Activated CD4-positive, alpha-beta memory T cell treated with anti-CD3 and anti-CD28 coated beads, Interleukin-2, amount 10 ng/mL, durations not matched to agents 7 days and 5 days (primary cell): ENCODE results near the gene HES5. TPM values are rescaled to one million over a fixed set of nuclear protein-coding genes. Genes with fewer than 3 reads are reported as not detected.

Experiments used
- CTCF ChIA-PET: fragments of 350-600 bp; sonication (Branson Sonifier 250); formaldehyde crosslinking; loops from one replicate; lab custom pipeline; 2021; ENCODE audit warnings: antibody characterized with exemption, inconsistent platforms; lab: Charles Lee
- POLR2A ChIA-PET: fragments of 350-600 bp; sonication (Branson Sonifier 250); formaldehyde crosslinking; loops from one replicate; lab custom pipeline; 2021; ENCODE audit warnings: antibody characterized with exemption; lab: Charles Lee
- DNase-seq: peaks from one replicate; pipeline ENCODE4 v3.0.0-alpha.2; 2020
- H3K27ac Mint-ChIP-seq: one replicate; pipeline ENCODE4 v1.8.0; 2021; ENCODE audit warnings: mild to moderate bottlenecking, mixed read lengths
- H3K27me3 Mint-ChIP-seq: one replicate; pipeline ENCODE4 v1.8.0; 2021; ENCODE audit warnings: mixed read lengths
- H3K36me3 Mint-ChIP-seq: one replicate; pipeline ENCODE4 v1.8.0; 2021; ENCODE audit warnings: low read depth, mixed read lengths
- H3K4me1 Mint-ChIP-seq: one replicate; pipeline ENCODE4 v1.8.0; 2021; ENCODE audit warnings: mixed read lengths
- H3K4me3 Mint-ChIP-seq: one replicate; pipeline ENCODE4 v1.8.0; 2021; ENCODE audit warnings: mild to moderate bottlenecking, mixed read lengths
- H3K9me3 Mint-ChIP-seq: one replicate; pipeline ENCODE4 v1.8.0; 2021; ENCODE audit warnings: mixed read lengths
- total RNA-seq, 2 experiments: library from RNA; stranded (reverse); gene quantifications; one replicate each; pipeline ENCODE4 v1.2.3, GENCODE V29; 2021

Gene HES5
- total RNA-seq, 2 experiments from 2014 or later = not detected

DNA sequence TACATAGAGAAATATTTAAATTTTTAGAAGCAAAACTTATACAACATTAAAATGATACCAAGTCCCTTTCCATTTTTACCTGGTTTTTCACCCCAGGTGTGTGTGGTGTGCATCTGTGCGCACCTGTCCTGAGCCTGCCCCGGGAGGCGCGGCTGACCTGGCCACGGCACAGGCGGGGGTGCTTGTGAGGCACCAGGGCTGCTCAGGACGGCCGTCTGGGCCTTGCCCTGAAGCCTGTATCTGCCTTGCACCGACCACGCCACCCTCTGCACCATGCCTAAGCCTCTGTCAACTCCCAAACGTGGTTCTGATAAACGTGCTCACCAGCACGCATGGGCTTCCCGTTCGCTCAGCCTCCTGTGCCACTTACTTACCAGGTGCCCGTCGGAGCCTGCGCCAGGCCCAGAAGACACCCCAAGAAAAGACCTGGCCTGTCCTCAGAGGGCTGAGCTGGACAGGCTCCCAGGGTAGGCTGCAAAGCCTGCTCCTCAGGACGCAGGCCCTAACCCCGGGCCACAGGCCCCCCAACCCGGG is 24.5 kb downstream of the HES5 start:
- CTCF ChIA-PET = no interaction called here
- no peaks in the 10 kb centered on the region for H3K27me3 Mint-ChIP-seq

DNA sequence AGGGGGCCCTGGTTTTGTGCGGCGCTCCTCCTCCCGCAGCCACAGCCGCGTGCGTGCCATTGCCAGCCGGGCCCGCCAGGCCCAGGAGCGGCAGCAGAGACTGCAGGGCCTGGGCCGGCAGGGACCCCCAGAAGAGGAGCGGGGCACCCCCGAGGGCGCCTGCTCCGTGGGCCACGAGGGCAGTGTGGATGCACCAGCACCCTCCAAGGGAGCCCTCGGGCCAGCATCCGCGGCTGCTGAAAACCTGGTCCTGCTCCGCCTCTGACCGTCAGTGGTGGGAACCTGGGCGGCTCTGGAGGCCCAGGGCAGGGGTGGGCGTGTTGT is 25.2 kb downstream of the HES5 start:
- Mint-ChIP-seq H3K27me3 (no peaks in the 10 kb centered on the region), H3K4me3 (no peak overlapping the region), H3K27ac (no peak overlapping the region), H3K36me3 (peaks cover 16% of the 10 kb centered on the region), H3K4me1 (peaks cover 8% of the 10 kb centered on the region), H3K9me3 (no peaks in the 10 kb centered on the region)
- ChIA-PET CTCF (no interaction called here), POLR2A (no interaction called here)
- no peak for DNase-seq

More for the DNA sequence above, 24.5 kb downstream of the HES5 start:
- Mint-ChIP-seq H3K9me3 (no peaks in the 10 kb centered on the region), H3K4me1 (peaks cover 2% of the 10 kb centered on the region), H3K4me3 (no peak overlapping the region), H3K36me3 (peaks cover 16% of the 10 kb centered on the region), H3K27ac (no peak overlapping the region)
- no peak for DNase-seq
- POLR2A ChIA-PET = interaction anchor here (1.2 kb wide), 1 partner anchor 19 kb away, joined by 5 read pairs; no protein-coding TSS in a partner anchor

DNA sequence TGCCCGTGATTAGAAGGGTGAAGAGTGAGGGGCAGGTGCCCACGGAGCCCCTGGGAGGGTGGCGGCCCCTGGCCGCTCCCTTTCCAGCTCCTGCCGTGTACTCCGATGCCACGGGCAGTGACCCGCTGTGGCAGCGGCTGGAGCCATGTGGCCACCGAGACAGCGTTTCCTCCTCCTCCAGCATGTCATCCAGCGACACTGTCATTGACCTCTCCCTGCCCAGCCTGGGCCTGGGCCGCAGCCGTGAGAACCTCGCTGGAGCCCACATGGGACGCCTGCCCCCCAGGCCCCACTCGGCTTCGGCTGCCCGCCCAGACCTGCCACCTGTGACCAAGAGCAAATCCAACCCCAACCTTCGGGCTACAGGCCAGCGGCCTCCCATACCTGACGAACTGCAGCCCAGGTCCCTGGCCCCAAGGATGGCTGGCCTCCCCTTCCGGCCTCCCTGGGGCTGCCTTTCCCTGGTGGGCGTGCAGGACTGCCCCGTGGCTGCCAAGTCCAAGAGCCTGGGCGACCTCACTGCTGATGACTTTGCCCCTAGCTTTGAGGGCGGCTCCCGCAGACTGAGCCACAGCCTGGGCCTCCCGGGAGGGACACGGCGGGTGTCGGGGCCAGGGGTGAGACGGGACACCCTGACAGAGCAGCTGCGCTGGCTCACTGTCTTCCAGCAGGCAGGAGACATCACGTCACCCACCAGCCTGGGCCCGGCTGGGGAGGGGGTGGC is 25.7 kb downstream of the HES5 start:
- no peak overlapping the region for H3K27ac Mint-ChIP-seq

DNA sequence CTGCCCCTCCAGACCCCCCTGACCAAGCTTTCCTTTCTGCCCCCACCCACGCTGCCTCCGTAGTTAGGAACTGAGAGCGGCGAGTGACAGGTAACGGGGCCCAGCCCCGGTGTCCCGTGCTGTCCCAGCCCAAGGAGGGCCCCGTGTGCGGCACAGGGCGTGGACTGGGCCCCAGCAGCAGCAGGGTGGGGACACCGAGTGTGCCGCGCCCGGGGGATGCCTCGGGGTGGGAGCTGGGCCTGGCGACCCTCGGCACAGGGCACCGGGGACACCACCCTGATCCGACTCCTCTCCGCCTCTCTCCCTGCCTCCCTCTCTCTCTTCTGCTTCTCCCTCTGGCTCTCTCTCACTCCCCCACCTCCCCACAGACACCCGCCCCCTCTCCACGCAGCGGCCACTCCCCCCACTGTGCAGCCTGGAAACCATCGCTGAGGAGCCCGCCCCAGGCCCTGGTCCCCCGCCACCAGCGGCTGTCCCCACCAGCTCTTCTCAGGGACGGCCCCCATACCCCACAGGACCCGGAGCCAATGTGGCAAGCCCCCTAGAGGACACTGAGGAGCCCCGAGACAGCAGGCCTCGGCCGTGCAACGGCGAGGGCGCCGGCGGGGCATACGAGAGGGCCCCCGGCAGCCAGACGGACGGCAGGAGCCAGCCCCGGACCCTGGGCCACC is 26.4 kb downstream of the HES5 start:
- no peak overlapping the region for H3K4me3 Mint-ChIP-seq
- CTCF ChIA-PET = no interaction called here
- H3K4me1 Mint-ChIP-seq = peaks cover 17% of the 10 kb centered on the region
- DNase-seq = no peak
- POLR2A ChIA-PET = interaction anchor here (0.7 to 4.2 kb wide), 2 partner anchors 10 to 44 kb away, joined by 3 to 13 read pairs; no protein-coding TSS in a partner anchor
- no peaks in the 10 kb centered on the region for H3K27me3 Mint-ChIP-seq
- H3K27ac Mint-ChIP-seq = no peak overlapping the region
- H3K9me3 Mint-ChIP-seq = no peaks in the 10 kb centered on the region
- peaks cover 7% of the 10 kb centered on the region for H3K36me3 Mint-ChIP-seq

More for the DNA sequence above, 25.7 kb downstream of the HES5 start:
- ChIA-PET POLR2A (interaction anchor here (0.7 kb wide), 1 partner anchor 11 kb away, joined by 3 read pairs; no protein-coding TSS in a partner anchor), CTCF (no interaction called here)
- H3K9me3 Mint-ChIP-seq = no peaks in the 10 kb centered on the region
- no peak overlapping the region for H3K4me3 Mint-ChIP-seq
- peaks cover 13% of the 10 kb centered on the region for H3K36me3 Mint-ChIP-seq
- peaks cover 13% of the 10 kb centered on the region for H3K4me1 Mint-ChIP-seq
- no peak for DNase-seq
- no peaks in the 10 kb centered on the region for H3K27me3 Mint-ChIP-seq

DNA sequence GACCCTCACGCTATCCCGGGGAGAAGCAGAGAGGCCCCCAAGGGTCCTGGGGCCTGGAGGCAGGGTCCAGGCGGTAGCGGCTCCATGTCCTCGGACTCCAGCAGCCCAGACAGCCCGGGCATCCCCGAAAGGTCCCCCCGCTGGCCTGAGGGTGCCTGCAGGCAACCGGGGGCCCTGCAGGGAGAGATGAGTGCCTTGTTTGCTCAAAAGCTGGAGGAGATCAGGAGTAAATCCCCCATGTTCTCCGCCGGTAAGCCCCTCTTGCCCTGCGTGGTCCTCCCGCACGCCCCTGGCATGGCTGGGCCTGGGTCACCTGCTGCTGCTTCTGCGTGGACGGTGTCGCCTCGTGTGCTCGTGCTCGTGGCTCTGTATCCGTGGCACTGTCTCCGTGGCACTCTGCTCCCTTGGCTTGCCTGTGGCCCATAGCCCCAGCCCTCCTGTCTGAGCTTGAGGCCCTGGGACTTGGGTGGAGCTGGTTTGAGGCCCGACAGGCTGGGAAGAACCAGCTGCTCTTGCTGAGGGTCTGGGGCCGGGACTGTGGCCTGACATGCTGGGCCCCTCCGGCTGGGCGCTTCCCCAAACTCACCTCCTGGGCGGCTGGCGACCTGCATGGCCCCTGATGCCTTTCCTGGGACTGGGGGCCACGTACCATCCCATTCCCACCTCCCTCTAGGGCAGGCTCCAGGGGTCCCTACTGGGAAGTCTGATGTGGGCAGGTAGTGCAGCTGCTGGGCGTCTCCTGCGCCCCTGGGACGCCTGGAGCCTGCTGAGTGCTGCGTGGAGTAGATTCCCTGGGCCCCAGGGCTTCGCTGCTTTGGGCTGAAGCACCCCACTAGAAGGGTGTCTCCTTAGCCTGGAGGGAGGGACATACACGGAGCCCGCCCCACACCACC is 27.2 kb downstream of the HES5 start:
- ChIA-PET POLR2A (interaction anchor here (4.2 kb wide), 1 partner anchor 45 kb away, joined by 13 read pairs; no protein-coding TSS in a partner anchor), CTCF (no interaction called here)
- H3K36me3 Mint-ChIP-seq = no peaks in the 10 kb centered on the region
- no peak for DNase-seq
- H3K4me3 Mint-ChIP-seq = no peak overlapping the region
- H3K4me1 Mint-ChIP-seq = peaks cover 17% of the 10 kb centered on the region
- no peak overlapping the region for H3K27ac Mint-ChIP-seq
- no peaks in the 10 kb centered on the region for H3K9me3 Mint-ChIP-seq
- no peaks in the 10 kb centered on the region for H3K27me3 Mint-ChIP-seq

DNA sequence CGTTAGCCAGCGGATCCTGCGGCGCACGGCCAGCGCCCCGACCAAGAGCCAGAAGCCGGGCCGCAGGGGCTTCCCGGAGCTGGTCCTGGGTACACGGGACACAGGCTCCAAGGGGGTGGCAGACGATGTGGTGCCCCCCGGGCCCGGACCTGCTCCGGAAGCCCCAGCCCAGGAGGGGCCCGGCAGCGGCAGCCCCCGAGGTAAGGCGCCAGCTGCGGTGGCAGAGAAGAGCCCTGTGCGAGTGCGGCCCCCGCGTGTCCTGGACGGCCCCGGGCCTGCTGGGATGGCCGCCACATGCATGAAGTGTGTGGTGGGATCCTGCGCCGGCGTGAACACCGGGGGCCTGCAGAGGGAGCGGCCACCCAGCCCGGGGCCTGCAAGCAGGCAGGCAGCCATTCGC is 27.9 kb downstream of the HES5 start:
- no peak for DNase-seq
- Mint-ChIP-seq H3K27me3 (no peaks in the 10 kb centered on the region), H3K9me3 (no peaks in the 10 kb centered on the region), H3K4me1 (peaks cover 17% of the 10 kb centered on the region), H3K36me3 (no peaks in the 10 kb centered on the region), H3K27ac (no peak overlapping the region), H3K4me3 (no peak overlapping the region)
- POLR2A ChIA-PET = interaction anchor here (0.8 to 4.2 kb wide), 3 partner anchors 13 to 95 kb away, joined by 3 to 13 read pairs (median 3); no protein-coding TSS in a partner anchor
- CTCF ChIA-PET = no interaction called here

DNA sequence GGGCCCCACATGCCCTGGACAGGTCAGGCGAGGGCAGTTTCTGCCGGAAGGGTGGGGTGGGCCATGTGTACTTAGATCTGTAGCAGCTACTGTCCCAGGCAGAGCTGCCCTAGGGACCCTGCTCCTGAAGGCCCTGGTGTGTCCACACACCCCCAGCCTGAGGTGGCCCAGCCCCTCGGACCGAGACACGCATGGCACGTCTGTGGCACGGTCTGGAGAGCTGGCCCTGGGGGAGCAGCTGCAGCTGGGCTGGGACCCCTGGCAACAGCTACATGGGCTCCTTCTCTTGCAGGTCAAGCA is 28.3 kb downstream of the HES5 start:
- H3K4me3 Mint-ChIP-seq = no peak overlapping the region
- no peak for DNase-seq
- H3K36me3 Mint-ChIP-seq = no peaks in the 10 kb centered on the region
- POLR2A ChIA-PET = interaction anchor here (0.8 to 4.2 kb wide), 4 partner anchors 13 to 95 kb away, joined by 3 to 13 read pairs (median 3); no protein-coding TSS in a partner anchor
- no peaks in the 10 kb centered on the region for H3K27me3 Mint-ChIP-seq
- peaks cover 19% of the 10 kb centered on the region for H3K4me1 Mint-ChIP-seq
- no peak overlapping the region for H3K27ac Mint-ChIP-seq
- no peaks in the 10 kb centered on the region for H3K9me3 Mint-ChIP-seq
- CTCF ChIA-PET = no interaction called here

DNA sequence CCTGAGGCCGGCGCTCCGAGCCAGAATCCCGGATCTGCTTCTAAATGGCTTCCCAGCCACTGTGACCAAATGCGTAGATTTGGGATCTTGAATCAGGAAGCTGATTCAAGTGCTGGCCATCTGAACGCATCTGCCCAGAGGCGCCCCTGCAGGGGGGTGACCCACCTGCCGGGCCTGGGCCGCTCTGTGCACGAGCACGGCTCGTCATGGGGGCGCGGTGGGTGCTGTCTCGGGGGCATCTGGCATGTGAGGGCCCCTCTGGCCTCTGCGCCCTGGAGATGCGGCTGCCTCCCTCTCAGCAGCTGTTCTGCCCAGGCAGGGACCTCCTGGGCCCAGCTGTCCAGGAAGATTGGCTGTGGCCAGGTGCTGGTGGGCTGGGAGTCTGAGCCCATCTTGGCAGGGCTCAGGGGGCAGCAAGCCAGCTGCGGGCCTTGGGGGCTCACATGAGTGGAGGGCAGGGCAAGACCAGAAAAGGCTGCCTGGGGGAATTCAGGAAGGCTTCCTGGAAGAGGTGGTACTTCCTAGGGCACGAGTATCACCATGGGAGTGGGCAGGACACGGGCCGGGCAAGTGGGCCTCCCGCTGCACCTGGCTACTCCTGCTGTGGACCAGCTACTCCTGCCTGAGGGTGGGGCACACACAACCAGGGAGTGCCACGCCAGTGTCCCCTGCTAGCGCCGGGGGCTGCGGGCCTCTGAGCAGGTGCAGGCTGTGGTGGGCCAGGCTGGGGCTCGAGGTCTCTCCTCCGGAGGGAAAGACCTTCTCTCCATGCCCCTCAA is 28.8 kb downstream of the HES5 start:
- Mint-ChIP-seq H3K4me1 (peaks cover 21% of the 10 kb centered on the region), H3K9me3 (no peaks in the 10 kb centered on the region), H3K27ac (no peak overlapping the region), H3K27me3 (no peaks in the 10 kb centered on the region), H3K36me3 (no peaks in the 10 kb centered on the region), H3K4me3 (no peak overlapping the region)
- no peak for DNase-seq
- ChIA-PET POLR2A (interaction anchor here (0.8 to 4.2 kb wide), 9 partner anchors 14 to 110 kb away, joined by 3 to 13 read pairs (median 3); partner anchors contain the start of genes MORN1, PANK4, PLCH2 and RER1), CTCF (no interaction called here)

DNA sequence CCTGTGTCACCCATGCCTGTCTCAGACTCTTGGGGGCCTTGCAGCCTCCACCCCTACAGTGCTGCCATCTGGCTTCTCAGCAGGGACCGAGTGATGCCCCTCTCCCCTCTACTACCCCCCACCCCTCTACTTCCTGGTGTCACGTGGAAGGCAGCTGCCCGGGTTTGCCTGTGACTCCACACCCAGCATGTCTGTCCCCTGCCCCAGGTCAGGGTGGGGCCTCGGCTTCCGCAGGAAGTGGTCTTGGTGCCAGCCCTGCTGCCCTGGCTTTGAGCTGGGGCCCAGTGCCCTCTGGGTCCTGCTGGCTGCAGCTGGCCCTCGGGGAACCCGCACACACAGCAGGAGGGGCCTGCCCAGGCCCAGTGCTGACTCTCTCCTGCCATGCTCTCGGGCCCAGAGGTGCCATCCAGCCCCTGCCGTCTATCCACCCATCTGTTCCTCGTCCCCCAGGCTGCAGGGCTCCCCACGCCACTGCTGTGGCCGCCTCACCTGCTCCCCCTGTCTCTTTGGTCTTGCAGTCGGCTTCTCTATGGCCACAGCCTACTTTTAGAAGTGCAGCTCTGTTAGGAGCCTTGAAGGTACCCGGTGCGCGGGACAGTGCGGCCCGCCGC is 30.0 kb downstream of the HES5 start:
- Mint-ChIP-seq H3K9me3 (no peaks in the 10 kb centered on the region), H3K27me3 (no peaks in the 10 kb centered on the region), H3K27ac (peak overlapping the region; percentile 81), H3K4me3 (no peak overlapping the region), H3K4me1 (peaks cover 26% of the 10 kb centered on the region), H3K36me3 (no peaks in the 10 kb centered on the region)
- ChIA-PET CTCF (no interaction called here), POLR2A (interaction anchor here (0.7 to 4.2 kb wide), 8 partner anchors 10 to 109 kb away, joined by 3 to 13 read pairs (median 4); partner anchors contain the start of genes MORN1, PANK4, PLCH2 and RER1)
- peak; percentile 63 for DNase-seq

DNA sequence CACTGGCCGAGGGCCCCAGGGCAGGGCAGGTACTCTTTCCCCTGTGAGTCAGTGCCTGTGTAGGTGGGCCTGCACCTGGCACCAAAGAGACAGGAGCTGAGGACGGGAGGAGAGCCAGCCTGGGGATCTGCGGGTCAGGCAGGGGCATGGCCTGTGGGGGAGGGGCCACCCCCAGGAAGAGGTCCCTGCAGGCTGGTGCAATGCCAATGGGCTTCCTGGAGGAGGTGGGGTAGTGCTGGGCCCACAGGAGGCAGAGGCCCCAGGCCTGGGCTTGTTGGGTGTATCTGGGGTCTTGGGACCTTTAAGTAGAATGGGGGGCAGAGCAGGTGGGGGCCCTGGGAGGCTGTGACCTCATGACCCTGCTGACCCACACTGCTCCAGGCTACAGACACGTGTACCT is 30.8 kb downstream of the HES5 start:
- peak overlapping the region; percentile 49 for H3K27ac Mint-ChIP-seq
- no peak overlapping the region for H3K4me3 Mint-ChIP-seq
- H3K36me3 Mint-ChIP-seq = no peaks in the 10 kb centered on the region
- no peaks in the 10 kb centered on the region for H3K9me3 Mint-ChIP-seq
- no peak for DNase-seq
- CTCF ChIA-PET = no interaction called here
- peaks cover 26% of the 10 kb centered on the region for H3K4me1 Mint-ChIP-seq
- POLR2A ChIA-PET = interaction anchor here (0.7 to 4.2 kb wide), 5 partner anchors 10 to 57 kb away, joined by 3 to 13 read pairs (median 6); partner anchors contain the start of genes PANK4 and TNFRSF14
- no peaks in the 10 kb centered on the region for H3K27me3 Mint-ChIP-seq

DNA sequence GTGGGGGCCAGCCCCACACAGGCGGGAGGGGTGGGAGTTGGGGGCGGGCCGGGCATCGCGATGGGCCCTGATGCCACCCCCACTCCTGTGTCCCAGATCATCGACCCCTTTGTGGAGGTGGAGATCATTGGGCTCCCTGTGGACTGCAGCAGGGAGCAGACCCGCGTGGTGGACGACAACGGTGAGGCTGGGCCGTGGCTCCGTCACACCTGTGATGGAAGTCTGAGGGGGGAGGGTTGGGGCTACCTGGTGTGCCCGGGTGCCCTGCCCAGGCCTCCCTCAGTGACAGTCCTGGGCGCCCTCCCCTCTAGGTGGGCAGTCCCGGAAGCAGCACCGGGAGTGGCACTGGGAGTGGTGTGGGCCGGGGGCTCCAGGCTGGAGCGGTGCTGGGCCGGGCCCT is 31.4 kb downstream of the HES5 start:
- Mint-ChIP-seq H3K27ac (no peak overlapping the region), H3K27me3 (no peaks in the 10 kb centered on the region), H3K4me1 (peaks cover 28% of the 10 kb centered on the region), H3K9me3 (no peaks in the 10 kb centered on the region), H3K4me3 (no peak overlapping the region), H3K36me3 (no peaks in the 10 kb centered on the region)
- DNase-seq = no peak
- CTCF ChIA-PET = no interaction called here
- POLR2A ChIA-PET = interaction anchor here (2.7 kb wide), 1 partner anchor 8 kb away, joined by 8 read pairs; no protein-coding TSS in a partner anchor
